GM18873 (cell line): Measurements from ENCODE around the gene TAF1.
"Not testable (repeated sequence)": the region's sequence is repeated elsewhere in the genome, so short reads cannot be mapped to it uniquely, and the experiment has no call there.

Experiments used
- ATAC-seq: cut with Tn5 transposase; IDR thresholded peaks from one replicate; pipeline ENCODE4 v1.9.1; 2021; ENCODE audit warnings: mild to moderate bottlenecking, moderate library complexity, moderate number of reproducible peaks; ENCODE audit not compliant: unreplicated experiment, low FRiP score

TAF1 gene

DNA sequence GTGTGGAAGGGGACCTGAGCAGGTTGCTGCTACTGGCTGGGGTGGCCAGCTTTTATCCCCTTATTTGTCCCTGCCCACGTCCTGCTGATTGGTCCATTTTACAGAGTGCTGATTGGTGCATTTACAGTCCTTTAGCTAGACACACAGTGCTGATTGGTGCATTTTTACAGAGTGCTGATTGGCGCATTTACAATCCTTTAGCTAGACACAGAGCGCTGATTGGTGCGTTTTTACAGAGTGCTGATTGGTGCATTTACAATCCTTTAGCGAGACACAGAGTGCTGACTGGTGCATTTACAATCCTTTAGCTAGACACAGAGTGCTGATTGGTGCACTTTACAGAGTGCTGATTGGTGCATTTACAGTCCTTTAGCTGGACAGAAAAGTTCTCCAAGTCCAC lies 135.9 kb downstream of the TAF1 start:
- not testable (repeated sequence) for ATAC-seq

DNA sequence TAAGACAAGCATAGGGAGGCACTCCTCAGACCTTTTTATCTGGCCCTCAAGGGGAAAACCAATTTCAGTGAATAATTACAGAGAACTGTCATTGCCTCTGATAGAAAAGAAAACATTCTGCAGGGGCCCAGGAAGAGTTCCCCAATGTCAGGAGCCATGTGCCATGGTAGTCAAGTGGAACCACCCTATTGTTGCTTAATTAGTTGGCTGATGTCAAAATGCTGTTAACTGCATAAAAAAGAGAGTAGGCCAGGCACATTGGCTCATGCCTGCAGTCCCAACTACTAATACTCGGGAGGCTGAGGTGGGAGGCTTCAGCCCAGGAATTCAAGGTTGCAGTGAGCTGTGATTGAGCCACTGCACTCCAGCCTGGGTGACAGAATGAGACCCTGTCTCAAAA lies 138.2 kb downstream of the TAF1 start:
- ATAC-seq, result no peak

DNA sequence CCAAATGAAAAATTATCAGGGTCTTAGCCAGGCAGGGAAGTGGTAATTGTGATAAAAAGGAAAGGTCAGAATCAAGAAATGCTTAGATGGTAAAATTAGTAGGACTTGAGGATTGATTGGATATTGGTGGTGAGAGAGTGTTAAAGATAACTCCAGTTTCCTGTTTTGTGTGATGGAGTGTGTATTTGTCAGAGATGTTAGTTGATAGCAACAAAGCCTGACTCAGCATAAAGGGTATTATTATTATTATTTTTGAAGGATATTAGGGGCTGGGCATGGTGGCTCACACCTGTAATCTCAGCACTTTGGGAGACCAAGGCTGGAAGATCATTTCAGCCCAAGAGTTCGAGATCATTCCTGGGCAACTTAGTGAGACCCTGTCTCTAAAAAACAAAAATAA lies 143.1 kb downstream of the TAF1 start:
- no peak for ATAC-seq

DNA sequence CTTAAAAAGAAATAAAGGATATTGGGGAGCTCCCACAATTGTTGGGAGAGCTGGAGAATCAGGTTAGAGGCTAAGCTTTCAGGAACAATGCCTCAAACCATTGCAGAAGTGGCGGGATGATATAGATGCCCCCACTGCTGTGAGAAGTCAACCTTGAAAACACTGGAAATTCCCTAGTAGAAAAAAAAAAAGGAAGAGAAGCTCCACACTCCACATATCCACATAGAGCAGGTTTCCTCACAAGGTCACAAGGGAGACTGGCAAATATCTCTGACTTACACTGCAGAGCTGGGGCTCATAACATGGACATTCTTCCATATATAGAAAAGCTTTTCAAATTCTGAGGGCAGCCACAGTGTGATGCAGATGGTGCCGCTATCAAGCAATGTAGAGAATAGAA lies 144.0 kb downstream of the TAF1 start:
- no peak for ATAC-seq

DNA sequence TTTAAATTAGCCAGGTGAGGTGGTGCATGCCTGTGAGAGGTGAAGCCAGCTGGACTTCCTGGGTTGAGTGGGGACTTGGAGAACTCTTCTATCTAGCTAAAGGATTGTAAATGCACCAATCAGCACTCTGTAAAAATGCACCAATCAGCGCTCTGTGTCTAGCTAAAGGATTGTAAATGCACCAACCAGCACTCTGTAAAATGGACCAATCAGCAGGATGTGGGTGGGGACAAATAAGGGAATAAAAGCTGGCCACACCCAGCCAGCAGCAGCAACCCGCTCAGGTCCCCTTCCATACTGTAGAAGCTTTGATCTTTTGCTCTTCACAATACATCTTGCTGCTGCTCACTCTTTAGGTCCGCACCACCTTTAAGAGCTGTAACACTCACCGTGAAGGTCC lies 147.6 kb downstream of the TAF1 start:
- not testable (repeated sequence) for ATAC-seq

DNA sequence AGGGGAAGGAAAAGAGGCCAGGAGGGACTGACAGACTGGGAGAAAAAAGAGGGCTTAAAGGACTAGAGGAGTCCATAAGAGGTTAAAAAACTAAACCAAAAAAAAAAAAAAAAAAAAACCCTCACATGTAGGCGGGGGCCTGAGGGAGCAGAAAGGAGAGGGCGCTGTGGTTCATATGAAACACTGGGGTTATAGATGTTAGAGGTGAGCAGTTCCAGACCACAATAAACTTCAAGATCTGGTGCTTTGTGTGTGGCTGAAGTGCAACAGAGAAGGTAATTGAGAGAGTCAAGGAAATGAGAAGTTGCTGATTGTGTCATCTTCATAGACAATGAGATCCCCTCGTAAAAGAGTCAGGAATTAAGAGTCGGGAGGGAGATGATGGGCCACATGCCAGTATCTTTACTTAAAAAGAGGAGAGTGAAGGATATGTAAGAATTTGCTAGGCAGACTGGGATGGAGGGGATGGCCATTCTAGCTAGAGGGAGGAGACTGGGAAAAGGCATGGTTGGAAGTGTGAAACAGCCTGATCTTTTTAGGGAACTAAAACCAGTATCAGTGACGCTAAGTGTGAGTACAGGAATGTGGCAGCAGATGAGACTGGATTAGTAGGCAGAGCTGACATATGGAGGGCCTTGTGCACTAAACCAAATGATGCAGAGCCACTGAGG lies 148.3 kb downstream of the TAF1 start:
- ATAC-seq, result no peak

DNA sequence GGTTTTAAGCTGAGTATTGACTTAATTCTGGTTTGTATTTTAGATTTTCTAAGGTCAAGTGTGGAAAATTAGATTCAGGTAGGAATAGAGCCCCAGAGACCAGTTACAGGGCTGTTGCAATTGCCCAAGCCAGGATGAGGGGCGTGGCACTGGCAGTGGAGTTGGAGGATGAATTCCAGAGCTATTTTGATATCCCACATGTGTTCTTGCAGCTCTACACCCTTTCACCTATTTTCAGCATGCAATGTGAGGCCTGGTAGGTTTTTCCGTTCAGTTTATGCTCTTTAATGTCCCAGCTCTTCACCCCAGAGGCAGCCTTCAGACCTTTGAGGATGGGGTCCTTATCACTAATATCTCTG lies 148.9 kb downstream of the TAF1 start:
- no peak for ATAC-seq
